ENCODE data around the gene C10orf53.

C10orf53 gene, protein sequence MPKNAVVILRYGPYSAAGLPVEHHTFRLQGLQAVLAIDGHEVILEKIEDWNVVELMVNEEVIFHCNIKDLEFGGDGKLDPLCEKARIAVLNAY

DNA sequence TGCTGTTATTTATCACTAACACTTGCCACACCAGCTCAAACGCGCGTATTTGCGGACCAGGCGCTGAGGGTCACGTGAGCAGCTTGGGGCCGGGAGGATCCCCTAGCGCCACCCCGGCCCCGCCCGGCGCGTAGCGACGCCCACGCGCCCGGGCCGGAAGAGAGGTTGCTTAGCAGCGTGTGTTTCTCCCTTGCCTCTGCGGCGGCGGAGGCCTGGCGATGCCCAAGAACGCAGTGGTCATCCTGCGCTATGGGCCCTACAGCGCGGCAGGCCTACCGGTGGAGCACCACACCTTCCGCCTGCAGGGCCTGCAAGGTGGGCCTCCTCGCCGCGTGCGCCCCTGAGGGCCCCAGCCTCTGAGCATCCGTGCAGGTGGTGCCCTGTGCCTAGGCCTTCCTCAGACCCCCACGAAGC, at the start of gene C10orf53:
Gene C10orf53, plus strand, starts transcription at position 172 of the 414 bp plus-strand sequence. Its CDS starts 47 bp downstream, at position 219.
- DNase-seq (ENCODE audit: low spot score) (no peak), FAIRE-seq (no peak)

DNA sequence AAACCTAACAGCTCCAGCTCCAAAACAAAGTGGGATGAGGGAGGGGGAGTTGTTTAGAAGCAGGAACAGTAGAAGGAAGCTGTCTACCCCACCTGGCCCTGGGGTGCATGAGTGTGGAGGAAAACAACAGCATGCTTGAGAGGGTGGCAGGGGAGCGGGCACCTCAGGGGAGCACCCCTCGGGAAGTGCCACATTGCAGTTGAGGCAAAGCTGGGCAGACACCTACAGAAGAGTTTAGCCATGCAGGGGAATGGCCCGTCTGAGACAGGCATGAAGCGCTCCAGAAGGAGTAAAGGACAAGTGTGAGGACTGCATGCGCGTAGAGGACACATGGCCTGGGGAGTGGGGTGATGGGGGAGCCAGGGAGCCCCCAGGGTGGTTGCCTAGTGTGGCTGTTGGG, 47.5 kb upstream of the C10orf53 start:
- FAIRE-seq = no peak
- no peak for DNase-seq (ENCODE audit: low spot score)

DNA sequence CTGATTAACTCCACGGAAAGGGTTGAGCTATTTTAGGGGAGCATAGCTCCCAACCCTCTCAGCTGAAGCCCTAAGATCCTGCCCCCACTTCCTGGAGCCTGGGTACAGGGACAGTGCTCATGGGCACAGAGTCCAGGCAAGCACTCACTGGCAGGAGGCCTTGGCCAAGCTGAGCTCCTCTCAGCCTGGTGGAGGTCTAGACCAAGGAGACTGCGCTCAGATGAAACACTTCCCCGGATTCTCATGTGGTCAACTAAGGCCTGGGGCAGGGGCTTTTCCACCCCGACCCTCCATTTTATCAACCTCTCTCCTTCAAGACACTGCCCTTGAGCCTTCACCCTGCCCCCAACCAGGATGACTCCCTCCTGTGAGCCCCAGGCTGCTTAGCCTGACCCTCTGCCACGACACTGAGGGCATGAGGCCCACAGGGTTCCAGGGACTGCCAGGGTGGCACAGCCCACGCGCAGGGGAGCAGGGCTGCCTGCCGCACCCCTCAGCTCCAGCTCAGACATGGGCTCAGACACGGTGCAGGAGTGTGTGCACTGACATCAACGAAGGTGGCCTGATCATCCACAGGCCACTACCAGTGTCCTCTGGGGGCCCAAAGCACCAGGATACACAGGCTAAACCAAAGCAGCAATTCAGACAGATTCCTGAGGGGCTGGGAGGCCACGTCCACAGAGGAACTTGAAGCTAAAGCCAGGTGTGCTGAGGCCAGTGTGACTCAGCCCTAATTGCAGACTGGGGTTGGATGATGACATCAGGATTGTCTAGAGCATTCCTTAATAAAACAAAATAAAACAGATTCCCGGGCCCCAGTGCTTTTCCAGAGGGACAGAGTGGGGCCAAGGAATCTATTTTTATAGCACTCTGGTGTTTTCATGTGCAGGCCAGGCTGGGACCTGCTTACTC, 46.8 kb upstream of the C10orf53 start:
- DNase-seq (ENCODE audit: low spot score) (no peak), FAIRE-seq (no peak)

DNA sequence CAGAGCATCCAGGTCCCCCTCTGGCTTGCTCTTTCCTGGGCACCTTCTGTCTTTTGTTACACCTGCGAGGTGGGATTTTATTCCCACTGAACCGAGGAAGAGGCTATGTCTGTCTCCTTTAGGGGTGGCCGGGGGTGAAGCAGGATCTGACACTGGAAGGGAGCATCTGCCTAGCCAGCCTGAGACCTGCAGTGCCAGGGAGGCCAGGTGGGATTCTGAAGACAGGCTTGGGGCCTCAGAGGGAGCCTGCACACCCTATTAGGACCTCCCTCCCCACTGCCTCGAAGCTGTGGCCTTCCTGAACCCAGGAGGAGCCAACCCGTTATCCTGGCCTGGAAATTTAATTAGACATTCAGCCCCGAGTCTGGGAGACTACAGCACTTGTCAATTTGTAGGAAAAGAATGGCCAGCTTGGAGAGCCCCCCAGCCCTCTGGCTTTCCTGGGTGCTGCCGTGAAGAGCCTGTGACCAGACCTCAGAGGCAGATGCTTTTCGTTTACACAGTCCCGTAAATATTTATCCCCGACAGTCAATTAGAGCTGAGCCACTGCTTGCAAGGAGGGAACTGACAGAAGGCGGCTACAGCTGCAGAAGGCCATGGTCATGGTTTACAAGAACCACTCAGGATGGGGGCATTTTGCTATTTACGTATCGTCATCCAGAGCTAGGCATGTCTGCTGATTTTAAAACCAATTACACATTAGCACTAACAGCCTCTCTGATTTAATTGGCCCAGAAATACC, 46.0 kb upstream of the C10orf53 start:
- no peak for FAIRE-seq
- no peak for DNase-seq (ENCODE audit: low spot score)

DNA sequence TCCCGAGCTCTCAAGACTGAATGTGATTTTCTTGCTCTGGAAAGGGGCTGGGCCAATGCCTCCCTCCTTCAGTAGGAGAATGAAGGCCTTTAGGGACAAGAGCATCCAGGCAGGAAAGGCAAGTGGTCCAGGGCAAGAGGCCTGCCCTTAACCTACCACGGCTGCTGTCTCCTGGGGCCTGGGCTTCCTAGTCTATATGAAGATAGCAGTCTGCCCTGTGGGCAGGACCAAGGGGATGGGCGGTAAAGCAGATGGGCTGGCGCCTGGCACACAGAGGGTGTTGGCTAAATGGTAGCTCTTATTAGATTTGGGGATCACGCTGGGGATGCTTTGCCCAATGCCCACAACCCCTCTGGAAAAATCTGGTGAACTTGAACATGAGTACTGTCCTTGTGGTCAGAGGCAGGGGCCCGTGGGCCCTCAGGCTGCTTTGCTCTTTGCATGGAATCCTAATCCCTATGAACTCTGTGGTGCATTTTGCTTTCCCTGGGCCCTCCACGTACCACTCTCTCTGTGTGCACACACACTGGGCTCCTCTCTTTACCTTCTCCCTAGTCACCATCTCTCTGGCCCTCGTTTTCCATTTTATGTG, 45.3 kb upstream of the C10orf53 start:
- DNase-seq (ENCODE audit: low spot score) = no peak
- no peak for FAIRE-seq

DNA sequence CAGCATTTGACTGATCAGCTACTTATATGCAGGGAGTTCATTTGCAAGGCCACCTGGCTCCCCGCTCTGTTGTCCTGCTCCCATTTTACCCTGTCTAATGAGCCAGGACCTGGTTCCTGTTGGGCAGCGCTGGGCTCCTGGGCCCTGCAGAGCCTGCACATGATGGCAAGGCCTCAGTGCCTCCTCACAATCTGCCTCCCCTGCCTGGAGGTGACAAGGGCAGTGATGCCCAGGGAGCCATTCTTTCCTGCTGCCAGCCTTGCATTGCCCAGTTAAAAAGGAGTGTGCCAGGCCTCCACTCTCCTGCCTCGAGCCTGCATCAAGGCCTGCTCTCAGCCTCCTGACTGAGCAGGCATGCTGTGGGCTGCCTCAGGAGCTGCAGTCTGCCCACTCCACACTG, 37.1 kb upstream of the C10orf53 start:
- FAIRE-seq (no peak), DNase-seq (ENCODE audit: low spot score) (no peak)

DNA sequence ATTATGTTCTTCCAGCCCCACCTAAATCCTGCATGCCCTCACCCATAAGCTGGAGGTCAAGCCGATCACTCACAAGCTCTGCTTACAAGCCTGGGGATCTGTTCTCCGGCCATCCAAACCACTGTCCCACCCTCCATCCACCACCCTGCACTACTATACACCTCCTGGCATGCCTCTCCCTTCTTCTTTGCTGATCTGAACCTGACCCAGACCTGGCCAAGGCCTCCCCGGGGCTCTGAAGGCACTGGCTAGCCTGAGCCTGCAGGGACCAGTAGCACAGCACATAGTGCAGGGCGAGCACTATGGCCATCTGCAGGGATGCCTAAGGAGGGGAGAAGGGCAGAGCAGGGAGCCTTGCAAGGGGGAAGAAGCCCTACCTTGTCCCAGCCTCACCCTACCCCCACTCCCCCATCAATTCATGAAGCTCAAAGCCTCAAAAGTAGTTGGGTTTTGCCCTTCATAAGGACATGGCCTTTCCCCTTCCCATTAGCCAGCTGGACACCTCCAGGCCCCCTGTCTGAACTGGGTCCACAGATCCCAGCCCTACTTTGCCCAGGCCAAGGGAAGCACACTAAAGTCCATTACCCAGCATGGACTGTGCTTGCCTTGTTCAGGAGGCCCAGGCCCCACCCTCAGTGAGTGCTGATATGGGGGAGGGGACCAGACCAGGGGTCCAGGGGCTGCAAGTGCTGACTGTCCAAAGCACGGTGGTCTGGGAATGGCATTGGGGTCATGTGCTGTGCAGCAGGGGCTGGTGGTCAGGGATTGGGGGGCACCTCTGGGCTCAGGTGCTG, 36.0 kb upstream of the C10orf53 start:
- FAIRE-seq (no peak), DNase-seq (ENCODE audit: low spot score) (no peak)

DNA sequence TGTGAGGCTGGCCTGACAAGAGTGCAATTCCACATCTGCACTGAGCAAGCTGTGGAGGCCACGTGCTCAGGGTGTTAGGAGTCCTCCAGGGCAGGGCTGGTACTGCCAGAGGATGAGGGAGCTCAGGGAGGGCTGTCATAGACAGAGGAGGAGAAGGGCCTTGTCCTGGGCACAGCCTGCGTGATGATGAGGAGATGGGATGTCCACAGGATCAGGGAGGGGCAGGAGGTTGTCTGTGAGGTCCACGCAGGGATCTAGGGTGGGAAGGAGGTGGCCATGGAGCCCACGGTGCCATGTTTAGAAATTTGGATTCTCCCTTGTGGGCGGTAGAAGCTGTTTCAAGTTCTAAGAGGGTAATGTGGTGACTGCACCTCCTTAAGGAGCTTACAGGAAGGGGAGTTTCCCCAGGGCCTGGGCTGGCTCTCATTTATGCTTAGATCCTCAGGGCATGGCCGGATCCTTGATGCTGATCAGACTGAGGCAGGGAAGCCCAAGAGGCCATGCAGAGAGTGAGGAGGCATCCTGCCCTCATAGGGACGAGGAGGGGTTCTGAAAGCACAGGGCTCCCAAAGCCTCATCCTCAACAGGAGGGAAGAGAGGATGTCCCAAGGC, 35.3 kb upstream of the C10orf53 start:
- FAIRE-seq (no peak), DNase-seq (ENCODE audit: low spot score) (no peak)

DNA sequence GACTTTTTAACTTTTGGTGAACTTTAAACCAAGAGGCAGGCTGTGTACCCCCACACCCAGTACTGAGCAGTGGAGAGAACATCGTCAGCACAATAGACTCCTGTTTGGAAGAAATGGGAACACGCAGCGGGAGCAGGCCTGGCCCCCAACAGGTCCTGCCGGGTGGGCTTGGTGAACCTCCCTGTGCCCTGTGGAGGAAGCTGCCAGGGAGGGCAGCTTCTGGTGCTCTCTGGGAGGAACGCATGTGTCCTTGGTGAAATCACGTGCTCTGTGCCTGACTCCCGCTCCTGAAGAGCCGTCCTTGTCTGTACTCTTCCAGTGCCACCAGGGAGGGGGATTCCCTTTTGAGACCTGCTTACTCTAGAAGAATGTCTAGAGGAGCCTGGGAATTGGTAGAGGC, 34.0 kb upstream of the C10orf53 start:
- FAIRE-seq (no peak), DNase-seq (ENCODE audit: low spot score) (no peak)

DNA sequence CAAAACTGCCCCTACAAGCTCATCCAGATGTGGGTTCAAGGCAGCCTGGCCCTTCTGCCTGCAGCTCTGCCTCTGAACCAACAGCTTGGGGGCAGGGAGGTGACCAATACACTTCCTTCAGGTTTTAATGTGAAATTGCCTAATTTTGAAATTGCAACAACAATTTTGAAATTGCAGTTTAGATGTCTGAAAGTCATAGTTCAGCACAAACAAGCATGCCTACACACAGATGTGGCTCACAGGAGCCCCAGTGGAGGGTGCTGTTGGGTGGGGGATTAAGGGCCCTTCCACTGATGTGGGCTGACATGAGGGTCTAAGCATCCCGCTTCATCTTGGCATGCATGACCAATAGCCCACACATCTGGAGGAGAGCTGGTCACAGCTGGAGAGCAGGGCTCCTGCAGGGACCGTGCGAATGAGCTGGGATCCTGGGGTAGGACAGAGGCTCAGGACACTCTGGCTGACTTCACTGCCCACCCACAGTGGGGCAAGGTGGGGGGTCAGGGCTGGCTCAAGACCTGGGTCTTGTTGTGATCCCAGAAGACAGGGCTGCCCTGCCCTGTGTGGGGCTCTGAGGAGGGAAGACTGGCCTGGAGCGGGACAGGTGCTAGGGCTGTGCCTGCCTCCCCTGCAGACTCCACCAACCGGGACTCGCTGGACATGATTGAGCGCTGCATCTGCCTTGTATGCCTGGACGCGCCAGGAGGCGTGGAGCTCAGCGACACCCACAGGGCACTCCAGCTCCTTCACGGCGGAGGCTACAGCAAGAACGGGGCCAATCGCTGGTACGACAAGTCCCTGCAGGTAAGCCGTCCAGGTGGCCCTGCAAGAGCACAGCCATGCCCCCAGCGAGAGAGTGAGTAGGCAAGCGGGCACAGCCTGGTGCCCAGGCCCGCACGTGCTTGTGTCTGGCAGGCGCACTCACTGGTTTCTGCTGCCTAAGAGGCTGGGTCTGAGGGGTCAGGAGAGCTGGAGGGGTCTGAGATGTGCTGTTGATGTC, 33.3 kb upstream of the C10orf53 start:
- FAIRE-seq = no peak
- no peak for DNase-seq (ENCODE audit: low spot score)

DNA sequence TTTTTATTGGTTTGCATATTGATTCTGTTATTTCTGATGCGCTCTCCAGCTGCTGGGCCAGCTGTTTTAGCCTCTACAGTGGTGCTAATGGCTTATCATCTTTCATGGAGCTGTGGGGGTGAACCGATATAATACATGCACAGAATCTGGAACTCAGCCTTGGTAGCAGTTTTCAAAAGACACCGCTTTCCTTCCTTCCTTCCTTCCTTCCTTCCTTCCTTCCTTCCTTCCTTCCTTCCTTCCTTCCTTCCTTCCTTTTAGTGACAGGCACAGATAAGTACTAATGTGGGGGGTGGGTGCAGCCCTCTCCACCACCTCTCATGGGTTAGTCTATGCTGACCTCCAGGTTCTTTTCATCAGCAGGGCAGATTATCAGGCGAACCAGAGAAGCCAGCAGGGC, 31.9 kb upstream of the C10orf53 start:
- FAIRE-seq = no peak
- DNase-seq (ENCODE audit: low spot score) = no peak

DNA sequence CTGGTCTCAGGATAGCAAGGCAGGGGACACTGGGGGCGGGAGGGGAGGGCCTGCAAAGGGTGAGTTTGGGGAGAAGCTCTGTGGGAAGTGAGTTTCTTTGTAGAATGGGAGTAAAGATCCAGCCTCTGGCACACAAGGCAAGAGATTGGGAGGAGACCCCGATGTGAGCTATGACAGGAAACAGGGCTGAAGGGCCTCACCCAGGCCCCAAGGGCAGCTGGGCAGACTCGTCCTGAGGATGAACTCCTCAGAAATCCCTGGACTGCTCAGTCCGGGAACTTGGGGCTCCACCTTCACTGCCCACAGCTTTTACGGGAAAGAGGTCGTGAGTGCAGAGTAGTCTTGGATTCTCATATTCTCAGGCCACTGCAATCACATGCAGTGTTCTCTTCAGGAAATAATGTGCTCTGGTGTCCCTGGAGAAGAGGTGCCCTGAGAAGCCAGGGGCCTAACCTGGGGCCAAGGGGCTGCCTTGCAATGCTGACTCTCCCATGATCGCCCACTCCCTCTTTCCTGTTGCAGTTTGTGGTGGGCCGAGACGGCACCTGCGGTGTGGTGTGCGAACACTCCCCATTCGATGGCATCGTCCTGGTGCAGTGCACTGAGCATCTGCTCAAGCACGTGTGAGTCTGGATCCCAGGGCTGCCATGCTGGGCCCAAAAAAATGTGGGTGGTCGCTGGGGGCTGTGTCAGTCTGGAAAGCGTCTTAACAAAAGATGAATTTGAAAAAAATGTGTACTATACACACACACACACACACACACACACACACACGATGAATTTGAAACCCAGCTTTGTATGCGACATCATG, 31.3 kb upstream of the C10orf53 start:
- DNase-seq (ENCODE audit: low spot score) (no peak), FAIRE-seq (no peak)

DNA sequence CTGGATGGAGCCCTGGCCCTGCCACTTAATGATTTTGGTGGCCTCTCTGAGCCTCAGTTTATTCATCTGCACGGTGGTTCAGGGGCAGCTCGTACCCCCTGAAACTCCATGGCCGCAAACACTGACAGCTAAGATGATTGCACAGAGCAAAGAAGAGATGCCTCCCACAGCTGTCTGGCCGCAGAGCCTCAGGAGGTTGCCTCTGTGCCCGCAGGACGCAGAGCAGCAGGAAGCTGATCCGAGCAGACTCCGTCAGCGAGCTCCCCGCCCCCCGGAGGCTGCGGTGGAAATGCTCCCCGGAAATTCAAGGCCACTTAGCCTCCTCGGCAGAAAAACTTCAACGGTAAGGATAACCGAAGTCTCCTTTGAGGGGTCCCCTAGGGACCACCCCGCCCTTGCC, 30.2 kb upstream of the C10orf53 start:
- DNase-seq (ENCODE audit: low spot score) (no peak), FAIRE-seq (no peak)

DNA sequence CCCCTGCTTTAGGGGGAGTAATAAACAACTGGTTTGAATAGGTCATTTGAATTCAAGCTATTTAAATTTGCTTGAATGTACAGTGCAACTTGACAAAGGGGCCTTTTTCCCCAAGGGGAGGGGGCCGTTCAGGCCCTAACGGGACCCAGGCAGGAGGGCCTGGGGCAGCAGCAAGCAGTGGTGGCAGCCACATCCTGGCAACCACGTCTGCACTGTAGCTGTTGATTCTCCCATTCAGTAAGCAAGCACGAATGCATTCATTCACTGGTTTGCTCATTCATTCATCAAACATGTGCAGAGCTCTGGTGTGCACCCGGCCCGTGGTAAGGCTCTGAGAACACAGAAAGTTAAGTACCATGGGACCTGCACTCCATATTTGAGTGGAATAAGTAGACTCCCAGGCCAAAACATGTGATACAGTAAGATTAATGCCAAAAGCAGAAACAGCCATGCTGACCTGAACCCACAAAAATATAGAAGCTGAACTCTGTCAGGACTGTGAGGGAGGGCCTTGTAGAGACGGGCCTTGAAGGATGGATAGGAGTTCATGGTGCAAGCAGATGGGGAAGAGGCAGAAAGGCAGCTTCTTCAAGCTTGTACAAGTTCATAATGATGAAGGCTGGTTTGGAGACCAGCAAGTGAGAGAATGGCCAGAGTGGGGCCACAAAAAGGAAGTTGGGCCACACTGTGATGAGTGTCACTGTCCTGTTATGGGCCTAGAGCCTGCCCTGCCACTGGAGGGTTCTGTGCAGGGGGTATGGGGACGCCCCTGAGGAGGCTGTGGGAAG, 29.3 kb upstream of the C10orf53 start:
- DNase-seq (ENCODE audit: low spot score) = no peak
- FAIRE-seq = no peak

DNA sequence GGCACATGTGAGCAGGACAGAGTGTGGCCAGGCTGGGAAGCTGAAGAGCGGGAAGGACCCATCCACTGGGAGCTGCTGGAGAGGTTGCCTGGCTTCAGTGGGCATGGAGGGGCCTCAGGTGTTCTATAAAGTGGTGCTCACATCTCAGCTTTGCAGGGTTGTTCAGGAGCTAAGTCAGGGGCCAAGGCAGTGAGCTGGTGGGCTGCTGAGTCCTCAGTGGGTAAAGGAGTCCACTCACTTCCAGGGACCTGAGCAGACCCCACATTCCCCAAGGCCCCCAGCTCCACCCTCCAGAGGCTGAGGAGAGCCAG, 28.8 kb upstream of the C10orf53 start:
- no peak for DNase-seq (ENCODE audit: low spot score)
- no peak for FAIRE-seq

DNA sequence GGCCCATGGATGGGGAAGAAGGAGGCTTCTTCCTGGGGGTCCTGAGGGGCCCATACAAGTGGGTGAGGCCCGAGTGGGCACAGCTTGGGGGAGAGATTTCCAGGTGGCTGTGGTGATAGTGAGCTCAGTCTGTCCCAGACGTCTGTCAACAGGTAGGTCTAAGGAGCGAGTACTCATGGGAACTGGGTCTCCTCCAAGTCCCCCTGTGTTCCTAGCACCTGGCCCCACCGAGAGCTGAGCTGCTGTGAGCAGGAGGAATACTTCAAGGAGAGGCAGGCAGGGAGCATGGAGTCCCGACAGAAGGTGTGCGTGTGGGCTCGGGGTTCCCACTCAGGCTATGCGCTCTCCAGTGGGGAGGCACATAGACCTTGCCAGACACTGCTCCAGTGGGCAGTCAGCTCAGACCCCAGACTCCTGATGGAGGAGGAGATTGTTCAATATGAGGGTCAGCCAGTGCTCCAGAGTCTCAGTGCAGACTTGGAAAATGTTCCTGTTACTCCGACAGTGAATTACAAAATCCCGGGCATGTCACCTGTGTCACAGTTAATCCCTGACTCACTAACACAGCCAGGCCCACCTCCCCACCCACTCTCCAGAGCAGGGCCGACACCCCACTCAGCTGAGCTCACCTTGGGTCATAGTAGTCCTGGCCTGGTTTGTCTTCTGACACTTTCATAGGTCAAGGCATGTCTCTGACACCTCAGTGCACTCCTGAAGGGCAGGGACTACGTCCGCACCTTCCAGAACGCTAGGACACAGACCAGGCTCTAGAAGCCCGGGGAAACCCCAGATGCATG, 28.2 kb upstream of the C10orf53 start:
- FAIRE-seq (no peak), DNase-seq (ENCODE audit: low spot score) (no peak)

DNA sequence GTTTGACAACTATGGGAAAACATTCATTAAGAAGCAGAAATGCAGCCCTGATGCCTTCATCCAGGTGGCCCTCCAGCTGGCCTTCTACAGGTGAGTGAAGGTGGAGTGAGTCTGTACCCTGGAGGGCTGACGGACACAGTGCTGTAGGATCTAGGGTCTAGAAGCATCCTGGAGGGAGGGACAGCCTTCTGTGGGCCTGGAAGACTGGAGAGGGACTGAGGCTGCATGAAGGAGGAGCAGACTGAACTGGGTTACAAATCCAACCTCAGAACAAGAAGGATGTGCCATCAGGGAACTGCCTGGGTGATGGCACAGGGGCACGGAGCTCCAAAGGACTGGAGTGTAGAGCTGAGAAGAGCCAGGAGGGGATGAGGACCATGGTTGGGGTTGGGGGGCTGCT, 27.5 kb upstream of the C10orf53 start:
- DNase-seq (ENCODE audit: low spot score) (no peak), FAIRE-seq (no peak)

Measured in RCC 7860 (cell line).